Neutrophil (primary cell): ENCODE data around the gene TMEM80.

Experiments used
- H3K27ac ChIP-seq: fragments of 200-600 bp; sonication (generic); 2 replicates; pipeline ENCODE4 v1.5.1; 2016; ENCODE audit warnings: mild to moderate bottlenecking, moderate library complexity
- H3K27me3 ChIP-seq: fragments of 200-600 bp; sonication (generic); 2 replicates; pipeline ENCODE4 v1.6.0; 2016; ENCODE audit warnings: mild to moderate bottlenecking
- H3K36me3 ChIP-seq: fragments of 200-600 bp; sonication (generic); 2 replicates; pipeline ENCODE4 v1.5.1; 2017
- H3K4me1 ChIP-seq, 2 experiments: fragments of 200-600 bp in 1 of 2; sonication (generic) in 1 of 2; 1 replicate in 1 of 2; 2 replicates in 1 of 2; pipeline versions ENCODE4 v1.5.1 to v1.6.1; 2013 to 2016; ENCODE audit warnings: low read depth in 1 of 2, low read length in 1 of 2, mild to moderate bottlenecking in 1 of 2, moderate library complexity in 1 of 2; ENCODE audit not compliant: control insufficient read depth in 1 of 2, insufficient read depth in 1 of 2
- H3K4me3 ChIP-seq, 2 experiments: fragments of 200-600 bp in 1 of 2; sonication (generic) in 1 of 2; 1 replicate in 1 of 2; 2 replicates in 1 of 2; pipeline ENCODE4 v1.5.1; 2013 to 2016; ENCODE audit warnings: low read depth in 1 of 2, low read length in 1 of 2, mild to moderate bottlenecking in 1 of 2, moderate library complexity in 1 of 2
- H3K9me3 ChIP-seq: fragments of 200-600 bp; sonication (generic); 2 replicates; pipeline ENCODE4 v1.5.1; 2016
- TF ChIP-seq, protein P1 (sequence below): fragments of 200-600 bp; sonication (generic); IDR thresholded peaks from 2 replicates; pipeline ENCODE4 v1.5.1; 2016; ENCODE audit warnings: antibody characterized with exemption

The TMEM80 gene

GRCh38 chr11:660281-660680, 35.3 kb upstream of the TMEM80 start:
- H3K27ac ChIP-seq, result no peak overlapping the region
- no peaks in the 10 kb centered on the region for H3K9me3 ChIP-seq
- H3K36me3 ChIP-seq, result peaks cover 44% of the 10 kb centered on the region
- H3K4me3 ChIP-seq, result no peak overlapping the region
- TF ChIP-seq, protein P1, sequence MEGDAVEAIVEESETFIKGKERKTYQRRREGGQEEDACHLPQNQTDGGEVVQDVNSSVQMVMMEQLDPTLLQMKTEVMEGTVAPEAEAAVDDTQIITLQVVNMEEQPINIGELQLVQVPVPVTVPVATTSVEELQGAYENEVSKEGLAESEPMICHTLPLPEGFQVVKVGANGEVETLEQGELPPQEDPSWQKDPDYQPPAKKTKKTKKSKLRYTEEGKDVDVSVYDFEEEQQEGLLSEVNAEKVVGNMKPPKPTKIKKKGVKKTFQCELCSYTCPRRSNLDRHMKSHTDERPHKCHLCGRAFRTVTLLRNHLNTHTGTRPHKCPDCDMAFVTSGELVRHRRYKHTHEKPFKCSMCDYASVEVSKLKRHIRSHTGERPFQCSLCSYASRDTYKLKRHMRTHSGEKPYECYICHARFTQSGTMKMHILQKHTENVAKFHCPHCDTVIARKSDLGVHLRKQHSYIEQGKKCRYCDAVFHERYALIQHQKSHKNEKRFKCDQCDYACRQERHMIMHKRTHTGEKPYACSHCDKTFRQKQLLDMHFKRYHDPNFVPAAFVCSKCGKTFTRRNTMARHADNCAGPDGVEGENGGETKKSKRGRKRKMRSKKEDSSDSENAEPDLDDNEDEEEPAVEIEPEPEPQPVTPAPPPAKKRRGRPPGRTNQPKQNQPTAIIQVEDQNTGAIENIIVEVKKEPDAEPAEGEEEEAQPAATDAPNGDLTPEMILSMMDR, result no peak
- no peaks in the 10 kb centered on the region for H3K27me3 ChIP-seq
- H3K4me1 ChIP-seq, result no peaks in the 10 kb centered on the region

DNA sequence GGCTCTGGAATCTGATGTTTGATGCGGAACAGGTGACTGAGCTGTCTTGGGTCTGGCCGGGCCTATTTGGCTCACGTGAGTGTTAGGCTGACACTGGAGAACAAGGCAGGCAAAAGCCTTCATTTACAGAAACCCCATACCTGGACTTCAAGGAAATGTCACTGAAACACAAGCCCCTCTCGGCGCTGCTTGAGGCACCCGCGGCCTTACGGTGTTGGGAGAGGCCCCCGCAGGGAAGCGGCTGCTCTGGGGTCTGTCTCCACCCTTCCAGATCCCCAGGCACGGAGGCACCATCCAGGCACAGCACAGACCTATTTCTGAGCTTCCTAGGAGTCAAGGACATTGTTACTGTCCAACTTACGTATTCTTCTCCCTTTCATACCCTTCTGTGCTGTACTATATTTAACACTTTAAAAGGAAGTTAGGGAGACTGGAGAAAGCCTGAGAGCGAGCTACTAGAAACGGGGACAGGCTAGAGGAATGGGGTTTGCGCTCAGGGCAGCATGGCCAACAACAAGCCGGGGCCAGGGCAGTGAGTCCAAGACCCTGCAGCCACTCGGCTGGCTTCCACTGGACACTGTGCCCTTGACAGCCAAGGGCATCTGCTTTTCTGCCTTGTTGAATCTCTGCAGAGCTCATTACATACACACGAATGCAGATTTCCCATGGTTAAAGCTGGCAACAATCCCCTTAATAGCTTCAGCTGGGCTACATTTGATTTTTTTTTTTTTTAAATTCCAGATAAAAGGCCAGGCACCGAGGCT, 34.8 kb upstream of the TMEM80 start:
- TF ChIP-seq, protein P1, result no peak
- Histone ChIP-seq H3K27me3 (no peaks in the 10 kb centered on the region), H3K36me3 (peaks cover 49% of the 10 kb centered on the region)

GRCh38 chr11:662689-663274, 32.8 kb upstream of the TMEM80 start:
- no peaks in the 10 kb centered on the region for H3K4me1 ChIP-seq
- H3K9me3 ChIP-seq, result no peaks in the 10 kb centered on the region
- no peak overlapping the region for H3K4me3 ChIP-seq
- H3K36me3 ChIP-seq, result peaks cover 41% of the 10 kb centered on the region
- TF ChIP-seq, protein P1, result peak; percentile 59
- no peaks in the 10 kb centered on the region for H3K27me3 ChIP-seq
- no peak overlapping the region for H3K27ac ChIP-seq

More for the DNA sequence above, 34.8 kb upstream of the TMEM80 start:
- Histone ChIP-seq H3K9me3 (no peaks in the 10 kb centered on the region), H3K27ac (no peak overlapping the region), H3K4me3 (no peak overlapping the region), H3K4me1 (no peaks in the 10 kb centered on the region)

DNA sequence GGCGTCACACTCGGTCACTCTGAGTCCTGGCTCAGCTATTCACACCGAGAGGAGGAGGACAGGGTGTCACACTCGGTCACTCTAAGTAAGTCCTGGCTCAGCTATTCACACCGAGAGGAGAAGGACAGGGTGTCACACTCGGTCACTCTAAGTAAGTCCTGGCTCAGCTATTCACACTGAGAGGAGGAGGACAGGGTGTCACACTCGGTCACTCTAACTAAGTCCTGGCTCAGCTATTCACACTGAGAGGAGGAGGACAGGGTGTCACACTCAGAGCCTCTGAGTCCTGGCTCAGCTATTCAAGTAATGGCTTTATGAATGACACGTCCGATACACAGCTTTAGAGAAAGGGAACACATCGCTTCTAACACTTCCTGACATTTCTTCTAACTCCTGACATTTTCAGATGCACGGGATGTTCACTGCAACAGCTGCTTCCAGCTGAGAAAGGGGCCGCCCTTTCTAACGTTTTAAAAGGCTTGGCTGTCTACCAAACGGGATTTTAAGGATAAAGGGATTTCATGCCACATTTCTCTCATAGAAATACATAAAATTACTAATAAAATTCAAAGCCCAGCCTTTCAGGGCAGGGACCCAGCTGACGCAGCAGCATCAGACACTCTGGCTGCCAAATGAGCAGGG, 30.4 kb upstream of the TMEM80 start:
- Histone ChIP-seq H3K4me3 (no peak overlapping the region), H3K27ac (no peak overlapping the region), H3K9me3 (no peaks in the 10 kb centered on the region), H3K4me1 (no peaks in the 10 kb centered on the region), H3K27me3 (no peaks in the 10 kb centered on the region), H3K36me3 (peaks cover 21% of the 10 kb centered on the region)
- TF ChIP-seq, protein P1, result no peak

DNA sequence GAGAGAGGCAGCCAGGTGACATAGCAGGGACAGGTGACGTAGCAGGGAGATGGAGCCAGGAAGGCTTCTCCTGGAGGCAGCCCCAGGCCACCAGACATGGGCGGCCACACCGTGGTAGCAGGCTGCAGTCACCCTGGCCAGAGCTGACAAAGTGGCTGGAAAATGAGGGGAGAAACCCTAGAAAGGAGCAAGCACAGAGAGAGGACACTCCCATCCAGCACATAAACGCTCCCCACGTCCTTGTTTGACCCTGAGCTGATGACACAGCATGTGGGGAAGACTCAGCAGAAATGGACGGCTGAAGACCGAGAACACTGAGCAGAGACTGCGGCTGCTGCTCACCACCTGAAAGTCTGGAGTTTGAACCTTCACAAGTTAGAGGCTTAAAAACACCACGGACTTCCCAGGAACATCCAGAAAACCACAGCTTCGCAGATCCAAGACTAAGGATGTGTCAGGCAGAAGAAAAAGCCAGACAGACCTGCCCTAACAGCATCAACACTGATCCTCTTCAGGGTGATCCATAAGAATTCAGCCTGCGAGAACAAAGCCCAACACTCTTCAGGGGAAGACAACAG, 29.8 kb upstream of the TMEM80 start:
- TF ChIP-seq, protein P1, result no peak
- Histone ChIP-seq H3K4me3 (no peak overlapping the region), H3K27me3 (no peaks in the 10 kb centered on the region), H3K36me3 (peaks cover 16% of the 10 kb centered on the region), H3K4me1 (no peaks in the 10 kb centered on the region), H3K27ac (no peak overlapping the region), H3K9me3 (no peaks in the 10 kb centered on the region)
